Liver (tissue), 9 donors: Measurements from ENCODE around the gene TARM1. TPM values are rescaled to one million over a fixed set of nuclear protein-coding genes. Genes with fewer than 3 reads are reported as not detected.
A peak's percentile ranks its signal among the peaks of the same experiment; 100 is the strongest.
"Not testable (repeated sequence)": the region's sequence is repeated elsewhere in the genome, so short reads cannot be mapped to it uniquely, and the experiment has no call there.

Experiments
- DNase-seq: peaks from one replicate; pipeline ENCODE4 v3.0.0-alpha.2; 2017; ENCODE audit warnings: low spot score
- H3K27ac ChIP-seq, 2 donors: one replicate each; pipeline ENCODE4 v1.7.0; 2013; ENCODE audit warnings: inconsistent platforms in 2 of 2, low read length in 2 of 2, control low read depth in 1 of 2, low read depth in 1 of 2, mild to moderate bottlenecking in 1 of 2
- H3K27me3 ChIP-seq, 4 donors: one replicate each; pipeline versions ENCODE4 v1.6.1 to v1.7.0; 2013; ENCODE audit warnings: low read length in 3 of 4, inconsistent platforms in 1 of 4, mild to moderate bottlenecking in 1 of 4, moderate library complexity in 1 of 4; ENCODE audit not compliant: control insufficient read depth in 4 of 4, insufficient read depth in 4 of 4
- H3K36me3 ChIP-seq, 4 donors: one replicate each; pipeline versions ENCODE4 v1.6.1 to v1.7.0; 2013; ENCODE audit warnings: low read length in 3 of 4, mild to moderate bottlenecking in 3 of 4, low read depth in 1 of 4, moderate library complexity in 1 of 4; ENCODE audit not compliant: control insufficient read depth in 4 of 4, insufficient read depth in 3 of 4
- H3K4me1 ChIP-seq, 4 donors: one replicate each; pipeline versions ENCODE4 v1.6.1 to v1.7.0; 2013; ENCODE audit warnings: low read length in 3 of 4, mild to moderate bottlenecking in 3 of 4, moderate library complexity in 1 of 4; ENCODE audit not compliant: control insufficient read depth in 4 of 4, insufficient read depth in 4 of 4
- H3K4me3 ChIP-seq, 3 donors: one replicate each; pipeline versions ENCODE4 v1.6.1 to v1.7.0; 2013; ENCODE audit warnings: low read length in 3 of 3, control low read depth in 1 of 3, low read depth in 1 of 3, mild to moderate bottlenecking in 1 of 3
- H3K9ac ChIP-seq, 2 donors: one replicate each; pipeline ENCODE4 v1.7.0; 2013; ENCODE audit warnings: low read length in 2 of 2, mild to moderate bottlenecking in 2 of 2, moderate library complexity in 2 of 2, control low read depth in 1 of 2, low read depth in 1 of 2
- H3K9me3 ChIP-seq, 4 donors: one replicate each; pipeline versions ENCODE4 v1.6.1 to v1.7.0; 2013; ENCODE audit warnings: low read length in 3 of 4; ENCODE audit not compliant: control insufficient read depth in 4 of 4
- ATF3 ChIP-seq: IDR thresholded peaks from 2 replicates; pipeline ENCODE4 v1.6.1; 2016; ENCODE audit warnings: antibody characterized with exemption
- CTCF ChIP-seq: fragments of 150-350 bp; IDR thresholded peaks from 2 replicates; pipeline ENCODE4 v1.5.1; 2017; ENCODE audit warnings: improper control_type of control experiment, low read depth, low read length; ENCODE audit not compliant: missing input control
- EGR1 ChIP-seq, 2 donors: IDR thresholded peaks; 2 replicates each; pipeline ENCODE4 v1.6.1; 2016 to 2018; ENCODE audit warnings: antibody characterized with exemption in 2 of 2, low read depth in 2 of 2
- FOXA1 ChIP-seq: IDR thresholded peaks from 2 replicates; pipeline ENCODE4 v1.6.1; 2016; ENCODE audit warnings: antibody characterized with exemption
- FOXA2 ChIP-seq: IDR thresholded peaks from 2 replicates; pipeline ENCODE4 v1.6.1; 2016; ENCODE audit warnings: antibody characterized with exemption
- GABPA ChIP-seq, 2 donors: IDR thresholded peaks in 1 of 2; conservative IDR thresholded peaks in 1 of 2; 2 replicates each; pipeline ENCODE4 v1.6.1; 2016; ENCODE audit warnings: antibody characterized with exemption in 2 of 2, mild to moderate bottlenecking in 1 of 2, moderate library complexity in 1 of 2
- HNF4G ChIP-seq: IDR thresholded peaks from 2 replicates; pipeline ENCODE4 v1.6.1; 2016; ENCODE audit warnings: antibody characterized with exemption
- JUND ChIP-seq, 2 donors: IDR thresholded peaks; 2 replicates each; pipeline ENCODE4 v1.6.1; 2016; ENCODE audit warnings: antibody characterized with exemption in 2 of 2
- NR2F2 ChIP-seq: IDR thresholded peaks from 2 replicates; pipeline ENCODE4 v1.6.1; 2016; ENCODE audit warnings: antibody characterized with exemption
- RXRA ChIP-seq, 2 donors: IDR thresholded peaks; 2 replicates each; pipeline ENCODE4 v1.6.1; 2017 to 2018; ENCODE audit warnings: antibody characterized with exemption in 2 of 2, mild to moderate bottlenecking in 1 of 2
- SP1 ChIP-seq: IDR thresholded peaks from 2 replicates; pipeline ENCODE4 v1.6.1; 2018; ENCODE audit warnings: antibody characterized with exemption, mild to moderate bottlenecking
- TAF1 ChIP-seq: conservative IDR thresholded peaks from 2 replicates; pipeline ENCODE4 v1.6.1; 2016; ENCODE audit warnings: antibody characterized with exemption, mild to moderate bottlenecking
- YY1 ChIP-seq: IDR thresholded peaks from 2 replicates; pipeline ENCODE4 v1.6.1; 2016; ENCODE audit warnings: antibody characterized with exemption, mild to moderate bottlenecking
- ZBTB33 ChIP-seq: IDR thresholded peaks from 2 replicates; pipeline ENCODE4 v1.6.1; 2016; ENCODE audit warnings: antibody characterized with exemption
- WGBS: extraction: QIAGEN DNeasy Blood & Tissue Kit; methylation state at CpG from one replicate; pipeline ENCODE4 v1.1.7; 2013; 5-methylcytosine and 5-hydroxymethylcytosine counted together
- polyA plus RNA-seq, 2 donors: library from polyadenylated mRNA; stranded (reverse) in 1 of 2; unstranded in 1 of 2; fragments of 200-250 nt in 1 of 2; fragments of >200 nt in 1 of 2; fragmentation: Nextera tagmentation in 1 of 2; extraction: Ambion mirVana in 1 of 2; gene quantifications; one replicate each; pipeline versions ENCODE4 v1.2.1 to v1.2.3, GENCODE V29; 2013 to 2015
- total RNA-seq, 2 donors: library from RNA; depleted of rRNA; stranded (reverse); fragments of >200 nt; gene quantifications; one replicate each; pipeline ENCODE4 v1.2.3, GENCODE V29; 2014
- TF ChIP-seq, protein P1 (sequence below): IDR thresholded peaks from 2 replicates; pipeline ENCODE4 v1.6.1; 2016; ENCODE audit warnings: antibody characterized with exemption
- donor health status: healthy.
- donor health status: healthy.
- donor health status: healthy.
- donor health status: healthy.
- donor health status: healthy.

TARM1 gene
- total and polyA plus RNA-seq, 4 donors: not detected

- TF ChIP-seq SP1: no peak
- no peak for TF ChIP-seq GABPA (IDR thresholded peaks at IDR 0.05 in 1 of 2, conservative IDR thresholded peaks at IDR 0.05 in 1 of 2)
- TF ChIP-seq, protein P1, sequence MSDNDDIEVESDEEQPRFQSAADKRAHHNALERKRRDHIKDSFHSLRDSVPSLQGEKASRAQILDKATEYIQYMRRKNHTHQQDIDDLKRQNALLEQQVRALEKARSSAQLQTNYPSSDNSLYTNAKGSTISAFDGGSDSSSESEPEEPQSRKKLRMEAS: no peak
- no peak for TF ChIP-seq EGR1 (IDR thresholded peaks at IDR 0.05; ENCODE audit: low read depth in 2 of 2)
- TF ChIP-seq HNF4G: no peak
- TF ChIP-seq JUND (IDR thresholded peaks at IDR 0.05): no peak
- no peak for TF ChIP-seq NR2F2
- no peak for TF ChIP-seq RXRA (IDR thresholded peaks at IDR 0.05)
- TF ChIP-seq ZBTB33: no peak
These were observed 18.2 kb upstream of the TARM1 start (continued) for GRCh38 chr19:54099190-54099902.

DNA sequence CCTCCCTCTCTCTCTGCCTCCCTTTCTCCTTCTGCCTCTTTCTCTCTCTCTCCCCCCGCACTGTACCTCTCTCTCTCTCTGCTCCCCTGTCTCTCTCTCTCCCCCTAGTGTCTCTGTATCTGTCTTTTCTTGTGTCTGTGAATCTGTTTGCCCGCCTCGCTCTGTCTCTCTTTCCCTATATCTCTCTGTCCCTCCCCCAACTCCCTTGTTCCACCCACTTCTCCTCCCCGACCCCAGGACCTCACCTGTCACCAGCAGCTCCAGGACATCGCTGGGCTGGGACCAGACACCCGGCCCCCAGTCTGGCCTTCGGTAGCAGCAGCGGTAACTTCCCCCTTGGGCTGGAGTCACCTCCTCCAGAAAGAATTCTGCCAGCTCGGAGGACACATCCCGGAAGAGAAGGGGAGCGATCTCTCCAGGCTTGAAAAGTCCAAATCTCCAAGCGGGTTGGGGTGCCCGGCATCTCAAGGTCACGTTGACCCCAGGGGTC lies 15.5 kb upstream of the TARM1 start:
- Histone ChIP-seq H3K27ac (no peak overlapping the region), H3K4me3 (no peak overlapping the region), H3K27me3 (peaks cover 0 to 4% (median 0%) of the 10 kb centered on the region in 4 donors), H3K36me3 (no peaks in the 10 kb centered on the region), H3K4me1 (peaks cover 0 to 5% (median 4%) of the 10 kb centered on the region in 4 donors), H3K9ac (no peak overlapping the region), H3K9me3 (no peaks in the 10 kb centered on the region)
- TF ChIP-seq GABPA (IDR thresholded peaks at IDR 0.05 in 1 of 2, conservative IDR thresholded peaks at IDR 0.05 in 1 of 2) (no peak), TAF1 (no peak), CTCF (no peak), FOXA2 (no peak), ZBTB33 (no peak), EGR1 (IDR thresholded peaks at IDR 0.05; ENCODE audit: low read depth in 2 of 2) (no peak), FOXA1 (no peak), ATF3 (no peak), YY1 (no peak), RXRA (IDR thresholded peaks at IDR 0.05) (no peak), JUND (IDR thresholded peaks at IDR 0.05) (no peak), NR2F2 (no peak), HNF4G (no peak)
- TF ChIP-seq, protein P1: no peak
- WGBS: 6% methylated on average over 14 of the region's 14 CpGs
- no peak for DNase-seq

GRCh38 chr19:54095859-54096616 lies 14.9 kb upstream of the TARM1 start:
- not testable (repeated sequence) for H3K36me3 ChIP-seq, DNase-seq

More at GRCh38 chr19:54095859-54096616, 14.9 kb upstream of the TARM1 start:
- H3K9ac ChIP-seq, H3K4me1 ChIP-seq, H3K27me3 ChIP-seq, H3K27ac ChIP-seq, H3K9me3 ChIP-seq: not testable (repeated sequence)
- peak overlapping the region in 1 of 3 donors; percentile 20 for H3K4me3 ChIP-seq
- WGBS: 2% methylated on average over 46 of the region's 46 CpGs
